ENCODE measurements around the gene PLOD3. TPM values are rescaled to one million over a fixed set of nuclear protein-coding genes. Genes with fewer than 3 reads are reported as not detected.

The PLOD3 gene
- total RNA-seq, 4 donors from 2014 or later: 30.0 to 42.5 (median 32.7) TPM

- Histone ChIP-seq H3K4me1 (peaks cover 22 to 40% of the 10 kb centered on the region in 2 donors), H3K4me3 (replicated peaks in 1 of 3) (peak overlapping the region in 1 of 3 donors; percentile 22), H3K9me3 (no peaks in the 10 kb centered on the region), H3K27me3 (peaks cover 33% of the 10 kb centered on the region), H3K36me3 (no peaks in the 10 kb centered on the region), H3K27ac (no peak overlapping the region)
- peak; percentile 63 to 64 for DNase-seq
- TF ChIP-seq CTCF (IDR thresholded peaks at IDR 0.05) (no peak), POLR2A (IDR thresholded peaks at IDR 0.05) (no peak)
- WGBS, 2 donors: 0 to 2% methylated on average over 6 to 45 of the region's 79 CpGs
- intact Hi-C loops (cut with DNase I): no loop called here
Observed at GRCh38 chr7:101172005-101172853, 45.2 kb downstream of the PLOD3 start.

- peaks cover 33% of the 10 kb centered on the region for H3K27me3 ChIP-seq
- H3K4me3 ChIP-seq (replicated peaks in 1 of 3): no peak overlapping the region
- peaks cover 22 to 40% of the 10 kb centered on the region in 2 donors for H3K4me1 ChIP-seq
- TF ChIP-seq POLR2A (IDR thresholded peaks at IDR 0.05): no peak
- TF ChIP-seq CTCF (IDR thresholded peaks at IDR 0.05): no peak
- no peaks in the 10 kb centered on the region for H3K36me3 ChIP-seq
- H3K9me3 ChIP-seq: no peaks in the 10 kb centered on the region
- intact Hi-C loops (cut with DNase I): no loop called here
- WGBS, 2 donors: 4% methylated on average over 12 to 13 of the region's 13 CpGs
- no peak for DNase-seq
- H3K27ac ChIP-seq: no peak overlapping the region
Observed at GRCh38 chr7:101171442-101171837, 45.9 kb downstream of the PLOD3 start.

- Histone ChIP-seq H3K4me3 (replicated peaks in 1 of 3) (no peak overlapping the region), H3K9me3 (no peaks in the 10 kb centered on the region), H3K4me1 (peaks cover 23 to 41% of the 10 kb centered on the region in 2 donors), H3K27me3 (peaks cover 37% of the 10 kb centered on the region), H3K27ac (no peak overlapping the region), H3K36me3 (no peaks in the 10 kb centered on the region)
- TF ChIP-seq CTCF (IDR thresholded peaks at IDR 0.05) (no peak), POLR2A (IDR thresholded peaks at IDR 0.05) (no peak)
- WGBS, 2 donors: 4 to 5% methylated on average over 12 to 17 of the region's 17 CpGs
- DNase-seq: no peak
- intact Hi-C loops (cut with DNase I): no loop called here
Observed at GRCh38 chr7:101170617-101171441, 46.6 kb downstream of the PLOD3 start.

- 1 to 3% methylated on average over 21 to 25 of the region's 33 CpGs for WGBS, 2 donors
Observed at GRCh38 chr7:101169838-101170551, 47.4 kb downstream of the PLOD3 start.

More at GRCh38 chr7:101169838-101170551, 47.4 kb downstream of the PLOD3 start:
- H3K9me3 ChIP-seq: no peaks in the 10 kb centered on the region
- DNase-seq: peak; percentile 59 to 66
- no peaks in the 10 kb centered on the region for H3K36me3 ChIP-seq
- TF ChIP-seq CTCF (IDR thresholded peaks at IDR 0.05) (peak; percentile 56 to 93 (median 60)), POLR2A (IDR thresholded peaks at IDR 0.05) (no peak)
- intact Hi-C loops (cut with DNase I): loop anchor here (10.0 kb wide), 1 partner anchor 275 kb away; the partner anchor contains the start of gene ACHE
- H3K27ac ChIP-seq: no peak overlapping the region
- peaks cover 43% of the 10 kb centered on the region for H3K27me3 ChIP-seq
- peaks cover 30 to 50% of the 10 kb centered on the region in 2 donors for H3K4me1 ChIP-seq
- H3K4me3 ChIP-seq (replicated peaks in 1 of 3): no peak overlapping the region

Data from thyroid gland (tissue), 4 donors.